MM.1S (cell line): ENCODE data around the gene VAV2.

Experiments
- DNase-seq: peaks from one replicate; pipeline ENCODE4 v3.0.0-alpha.2; 2015
- H2AFZ ChIP-seq: fragments of 300-600 bp; sonication (generic); 2 replicates; pipeline ENCODE4 v1.6.0; 2016; ENCODE audit warnings: antibody characterized with exemption, low read length
- H3F3A ChIP-seq: fragments of 300-600 bp; sonication (generic); 2 replicates; pipeline ENCODE4 v1.6.1; 2016; ENCODE audit warnings: mild to moderate bottlenecking, antibody characterized with exemption, low read length, moderate library complexity, mixed read lengths; ENCODE audit not compliant: insufficient read depth
- H3K27ac ChIP-seq: fragments of 300-600 bp; sonication (generic); 2 replicates; pipeline ENCODE4 v1.5.1; 2016; ENCODE audit warnings: mild to moderate bottlenecking, low read length
- H3K27me3 ChIP-seq: fragments of 300-600 bp; sonication (generic); replicated peaks from 2 replicates; pipeline ENCODE4 v1.6.0; 2016; ENCODE audit warnings: low read length; ENCODE audit not compliant: insufficient read depth
- H3K36me3 ChIP-seq: fragments of 300-600 bp; sonication (generic); replicated peaks from 2 replicates; pipeline ENCODE4 v1.6.1; 2016; ENCODE audit warnings: mild to moderate bottlenecking, low read length, mixed read lengths; ENCODE audit not compliant: insufficient read depth
- H3K4me1 ChIP-seq: fragments of 300-600 bp; sonication (generic); 2 replicates; pipeline ENCODE4 v1.6.1; 2016; ENCODE audit warnings: low read length, mixed read lengths
- H3K4me2 ChIP-seq: fragments of 300-600 bp; sonication (generic); 2 replicates; pipeline ENCODE4 v1.6.0; 2016; ENCODE audit warnings: low read depth, low read length
- H3K4me3 ChIP-seq: fragments of 300-600 bp; sonication (generic); 2 replicates; pipeline ENCODE4 v1.5.1; 2016; ENCODE audit warnings: low read length, mixed read lengths
- H3K79me2 ChIP-seq: fragments of 300-600 bp; sonication (generic); 2 replicates; pipeline ENCODE4 v1.6.1; 2016; ENCODE audit warnings: mixed run types, low read length, mixed read lengths
- H3K9ac ChIP-seq: fragments of 300-600 bp; sonication (generic); 2 replicates; pipeline ENCODE4 v1.6.1; 2016; ENCODE audit warnings: low read length, mixed read lengths
- H3K9me2 ChIP-seq: fragments of 300-600 bp; sonication (generic); replicated peaks from 2 replicates; pipeline ENCODE4 v1.6.1; 2016; ENCODE audit warnings: mild to moderate bottlenecking, low read length, mixed read lengths; ENCODE audit not compliant: insufficient read depth
- H3K9me3 ChIP-seq: fragments of 300-600 bp; sonication (generic); replicated peaks from 2 replicates; pipeline ENCODE4 v1.6.1; 2016; ENCODE audit warnings: mild to moderate bottlenecking, low read length, mixed read lengths; ENCODE audit not compliant: insufficient read depth
- H4K20me1 ChIP-seq: fragments of 300-600 bp; sonication (generic); 2 replicates; pipeline ENCODE4 v1.6.1; 2016; ENCODE audit warnings: mild to moderate bottlenecking, low read length, moderate library complexity, mixed read lengths; ENCODE audit not compliant: insufficient read depth
- CTCF ChIP-seq: fragments of 300-600 bp; sonication (generic); IDR thresholded peaks from 2 replicates; pipeline ENCODE4 v1.5.1; 2016; ENCODE audit warnings: antibody characterized with exemption, low read length, mixed read lengths
- EZH2 ChIP-seq: fragments of 300-600 bp; sonication (generic); optimal IDR thresholded peaks from 2 replicates; pipeline ENCODE3; 2017; ENCODE audit warnings: low read depth, mild to moderate bottlenecking, antibody characterized with exemption, low read length, mixed read lengths
- EZH2phosphoT487 ChIP-seq: fragments of 300-600 bp; sonication (generic); IDR thresholded peaks from 2 replicates; pipeline ENCODE4 v1.6.1; 2018; ENCODE audit warnings: antibody characterized with exemption, low read length

The VAV2 gene

GRCh38 chr9:134036130-134036529, 44.0 kb upstream of the VAV2 start:
- Histone ChIP-seq H3K4me1 (no peaks in the 10 kb centered on the region), H3K27me3 (no peaks in the 10 kb centered on the region), H4K20me1 (no peaks in the 10 kb centered on the region), H3K36me3 (no peaks in the 10 kb centered on the region), H3K27ac (no peak overlapping the region), H3K79me2 (no peaks in the 10 kb centered on the region), H3F3A (no peaks in the 10 kb centered on the region), H2AFZ (no peak overlapping the region), H3K4me2 (no peak overlapping the region), H3K9me2 (no peaks in the 10 kb centered on the region), H3K9me3 (no peaks in the 10 kb centered on the region), H3K4me3 (no peak overlapping the region), H3K9ac (no peak overlapping the region)
- TF ChIP-seq EZH2 = no peak
- TF ChIP-seq EZH2phosphoT487 = no peak
- no peak for TF ChIP-seq CTCF
- no peak for DNase-seq

GRCh38 chr9:134035041-134036039, 43.2 kb upstream of the VAV2 start:
- no peaks in the 10 kb centered on the region for H3K27me3 ChIP-seq
- no peaks in the 10 kb centered on the region for H3K9me2 ChIP-seq
- H3K27ac ChIP-seq = no peak overlapping the region
- no peak overlapping the region for H2AFZ ChIP-seq
- peaks cover 3% of the 10 kb centered on the region; the same call in 1 of the 2 replicates for H3K4me1 ChIP-seq
- no peak overlapping the region for H3K4me2 ChIP-seq
- H3K4me3 ChIP-seq = no peak overlapping the region
- no peaks in the 10 kb centered on the region for H3K36me3 ChIP-seq
- no peak for DNase-seq
- TF ChIP-seq EZH2 (no peak), EZH2phosphoT487 (no peak), CTCF (no peak)
- H3K9me3 ChIP-seq = no peaks in the 10 kb centered on the region
- H3F3A ChIP-seq = no peaks in the 10 kb centered on the region
- no peaks in the 10 kb centered on the region for H4K20me1 ChIP-seq
- H3K79me2 ChIP-seq = no peaks in the 10 kb centered on the region
- H3K9ac ChIP-seq = no peak overlapping the region

- Histone ChIP-seq H4K20me1 (no peaks in the 10 kb centered on the region), H3K36me3 (no peaks in the 10 kb centered on the region), H3K9me2 (no peaks in the 10 kb centered on the region), H2AFZ (no peak overlapping the region), H3K27ac (no peak overlapping the region), H3K27me3 (no peaks in the 10 kb centered on the region), H3K4me1 (peaks cover 3% of the 10 kb centered on the region; the same call in 1 of the 2 replicates), H3K79me2 (no peaks in the 10 kb centered on the region), H3F3A (no peaks in the 10 kb centered on the region), H3K4me2 (no peak overlapping the region), H3K9ac (no peak overlapping the region), H3K4me3 (no peak overlapping the region), H3K9me3 (no peaks in the 10 kb centered on the region)
- DNase-seq = no peak
- no peak for TF ChIP-seq EZH2phosphoT487
- TF ChIP-seq CTCF = no peak
- TF ChIP-seq EZH2 = no peak
These were observed 42.3 kb upstream of the VAV2 start for GRCh38 chr9:134034215-134035040.
